22Rv1 (cell line): ENCODE data around the gene CST6.
A peak's percentile ranks its signal among the peaks of the same experiment; 100 is the strongest.

Experiments
- H3K27ac ChIP-seq: fragments of 450-650 bp; 2 replicates; pipeline ENCODE4 v1.5.1; 2017
- ZFX ChIP-seq: fragments of 450-650 bp; IDR thresholded peaks from 2 replicates; pipeline ENCODE4 v1.6.1; 2017; ENCODE audit warnings: antibody characterized with exemption, borderline replicate concordance
- TF ChIP-seq, protein P1 (sequence below): fragments of 450-650 bp; IDR thresholded peaks from 2 replicates; pipeline ENCODE4 v1.5.1; 2017; ENCODE audit warnings: mild to moderate bottlenecking

CST6 gene, protein sequence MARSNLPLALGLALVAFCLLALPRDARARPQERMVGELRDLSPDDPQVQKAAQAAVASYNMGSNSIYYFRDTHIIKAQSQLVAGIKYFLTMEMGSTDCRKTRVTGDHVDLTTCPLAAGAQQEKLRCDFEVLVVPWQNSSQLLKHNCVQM

DNA sequence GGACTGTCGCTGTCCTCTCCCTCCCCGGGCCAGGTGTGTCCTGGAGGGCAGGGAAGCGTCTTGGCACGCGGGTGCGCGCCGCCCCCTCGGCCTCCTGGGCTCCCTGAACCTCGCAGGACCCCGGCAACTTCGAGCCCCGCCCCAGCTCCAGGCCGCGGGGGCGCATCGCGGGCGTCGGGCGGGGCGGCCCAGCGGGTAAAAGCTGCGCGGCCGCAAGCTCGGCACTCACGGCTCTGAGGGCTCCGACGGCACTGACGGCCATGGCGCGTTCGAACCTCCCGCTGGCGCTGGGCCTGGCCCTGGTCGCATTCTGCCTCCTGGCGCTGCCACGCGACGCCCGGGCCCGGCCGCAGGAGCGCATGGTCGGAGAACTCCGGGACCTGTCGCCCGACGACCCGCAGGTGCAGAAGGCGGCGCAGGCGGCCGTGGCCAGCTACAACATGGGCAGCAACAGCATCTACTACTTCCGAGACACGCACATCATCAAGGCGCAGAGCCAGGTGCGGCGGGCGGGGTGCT, at the start of gene CST6:
TSS of gene CST6 (plus strand) at position 224 of the 519 bp plus-strand sequence. CDS start at position 261, 37 bp downstream.
- H3K27ac ChIP-seq, result no peak within 1 kb of the TSS
- TF ChIP-seq ZFX, result no peak
- TF ChIP-seq, protein P1, sequence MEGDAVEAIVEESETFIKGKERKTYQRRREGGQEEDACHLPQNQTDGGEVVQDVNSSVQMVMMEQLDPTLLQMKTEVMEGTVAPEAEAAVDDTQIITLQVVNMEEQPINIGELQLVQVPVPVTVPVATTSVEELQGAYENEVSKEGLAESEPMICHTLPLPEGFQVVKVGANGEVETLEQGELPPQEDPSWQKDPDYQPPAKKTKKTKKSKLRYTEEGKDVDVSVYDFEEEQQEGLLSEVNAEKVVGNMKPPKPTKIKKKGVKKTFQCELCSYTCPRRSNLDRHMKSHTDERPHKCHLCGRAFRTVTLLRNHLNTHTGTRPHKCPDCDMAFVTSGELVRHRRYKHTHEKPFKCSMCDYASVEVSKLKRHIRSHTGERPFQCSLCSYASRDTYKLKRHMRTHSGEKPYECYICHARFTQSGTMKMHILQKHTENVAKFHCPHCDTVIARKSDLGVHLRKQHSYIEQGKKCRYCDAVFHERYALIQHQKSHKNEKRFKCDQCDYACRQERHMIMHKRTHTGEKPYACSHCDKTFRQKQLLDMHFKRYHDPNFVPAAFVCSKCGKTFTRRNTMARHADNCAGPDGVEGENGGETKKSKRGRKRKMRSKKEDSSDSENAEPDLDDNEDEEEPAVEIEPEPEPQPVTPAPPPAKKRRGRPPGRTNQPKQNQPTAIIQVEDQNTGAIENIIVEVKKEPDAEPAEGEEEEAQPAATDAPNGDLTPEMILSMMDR, result no peak

DNA sequence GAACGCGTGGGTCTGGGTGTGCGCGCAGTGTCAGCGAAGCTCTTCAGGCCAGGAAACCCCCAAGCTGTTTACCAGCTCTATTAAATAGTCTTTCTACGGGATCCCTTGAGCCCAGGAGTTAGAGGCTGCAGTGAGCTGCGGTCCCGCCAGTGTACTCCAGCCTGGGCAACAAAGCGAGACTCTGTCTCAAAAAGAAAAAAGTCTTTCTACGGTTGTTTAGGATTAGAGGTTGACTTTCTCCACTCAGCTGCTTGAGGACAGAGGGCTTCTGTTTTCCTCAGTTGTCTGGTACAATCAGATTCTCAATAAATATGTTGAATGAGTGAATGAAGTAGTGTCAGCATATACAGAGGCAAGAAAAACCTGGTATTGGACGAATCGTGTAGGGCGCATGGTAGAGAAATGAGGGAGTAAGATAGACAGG, 49.7 kb upstream of the CST6 start:
- H3K27ac ChIP-seq, result peak overlapping the region; percentile 85
- no peak for TF ChIP-seq ZFX
- TF ChIP-seq, protein P1, result no peak

DNA sequence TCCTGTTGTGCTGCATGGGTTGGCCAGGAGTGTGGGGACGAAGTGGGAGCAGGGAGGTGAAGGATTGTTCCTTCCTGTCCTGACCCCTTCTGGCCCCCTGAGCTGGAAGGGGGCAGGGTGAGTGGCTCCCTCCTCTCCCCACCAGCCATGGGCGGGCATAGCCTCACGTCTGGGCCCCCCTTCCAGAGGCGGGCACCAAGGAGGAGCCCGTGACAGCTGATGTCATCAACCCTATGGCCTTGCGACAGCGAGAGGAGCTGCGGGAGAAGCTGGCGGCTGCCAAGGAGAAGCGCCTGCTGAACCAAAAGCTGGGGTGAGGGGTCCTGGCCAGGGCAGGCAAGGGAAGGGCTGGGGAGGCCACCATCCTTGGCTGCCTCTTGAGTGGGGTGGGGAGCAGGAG, 46.9 kb upstream of the CST6 start:
- TF ChIP-seq ZFX, result no peak
- TF ChIP-seq, protein P1, result no peak

DNA sequence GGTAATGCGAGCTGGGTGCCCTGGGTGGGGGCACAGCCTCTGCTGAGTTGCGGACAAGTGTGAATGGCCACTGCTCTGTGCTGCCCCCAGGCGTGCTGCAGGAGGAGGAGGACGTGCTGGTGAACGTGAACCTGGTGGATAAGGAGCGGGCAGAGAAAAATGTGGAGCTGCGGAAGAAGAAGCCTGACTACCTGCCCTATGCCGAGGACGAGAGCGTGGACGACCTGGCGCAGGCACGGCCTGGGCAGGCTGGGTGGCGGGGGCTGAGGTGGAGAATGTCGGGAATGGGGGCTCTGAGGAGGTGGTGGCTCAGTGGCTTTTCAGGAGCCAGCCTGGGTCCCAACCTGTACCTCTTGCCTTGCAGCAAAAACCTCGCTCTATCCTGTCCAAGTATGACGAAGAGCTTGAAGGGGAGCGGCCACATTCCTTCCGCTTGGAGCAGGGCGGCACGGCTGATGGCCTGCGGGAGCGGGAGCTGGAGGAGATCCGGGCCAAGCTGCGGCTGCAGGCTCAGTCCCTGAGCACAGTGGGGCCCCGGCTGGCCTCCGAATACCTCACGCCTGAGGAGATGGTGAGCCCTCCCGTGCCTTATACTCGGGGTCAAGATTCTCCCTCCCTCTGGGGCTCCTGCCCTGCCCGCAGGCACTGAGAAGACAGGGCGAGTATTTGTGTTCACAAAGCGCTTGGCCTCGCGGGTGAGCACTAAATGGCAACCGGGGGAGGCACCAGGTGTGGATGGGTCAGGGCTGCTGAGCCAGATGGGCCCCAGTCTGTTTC, 45.6 kb upstream of the CST6 start:
- no peak overlapping the region for H3K27ac ChIP-seq
- TF ChIP-seq, protein P1, result no peak

More for the DNA sequence above, 46.9 kb upstream of the CST6 start:
- H3K27ac ChIP-seq, result no peak overlapping the region

DNA sequence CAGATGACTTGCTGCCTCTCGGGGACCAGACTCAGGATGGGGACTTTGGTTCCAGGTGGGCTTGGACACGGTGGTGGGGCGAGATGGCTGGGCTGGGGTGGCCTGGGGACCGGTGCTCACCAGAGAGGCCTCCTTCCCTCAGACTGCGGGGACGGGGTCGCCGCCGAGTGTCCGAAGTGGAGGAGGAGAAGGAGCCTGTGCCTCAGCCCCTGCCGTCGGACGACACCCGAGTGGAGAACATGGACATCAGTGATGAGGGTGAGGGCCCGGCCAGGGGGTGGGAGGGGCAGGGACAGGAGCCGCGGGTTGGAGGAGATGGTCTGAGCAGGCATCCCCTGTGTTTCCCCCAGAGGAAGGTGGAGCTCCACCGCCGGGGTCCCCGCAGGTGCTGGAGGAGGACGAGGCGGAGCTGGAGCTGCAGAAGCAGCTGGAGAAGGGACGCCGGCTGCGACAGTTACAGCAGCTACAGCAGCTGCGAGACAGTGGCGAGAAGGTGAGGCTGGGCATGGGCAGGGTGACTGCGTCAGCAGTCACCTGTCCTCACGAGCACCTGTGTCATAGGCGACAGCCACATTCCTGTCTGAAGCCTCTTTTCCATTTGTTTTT, 44.4 kb upstream of the CST6 start:
- no peak for TF ChIP-seq ZFX
- TF ChIP-seq, protein P1, result no peak
- H3K27ac ChIP-seq, result no peak overlapping the region

DNA sequence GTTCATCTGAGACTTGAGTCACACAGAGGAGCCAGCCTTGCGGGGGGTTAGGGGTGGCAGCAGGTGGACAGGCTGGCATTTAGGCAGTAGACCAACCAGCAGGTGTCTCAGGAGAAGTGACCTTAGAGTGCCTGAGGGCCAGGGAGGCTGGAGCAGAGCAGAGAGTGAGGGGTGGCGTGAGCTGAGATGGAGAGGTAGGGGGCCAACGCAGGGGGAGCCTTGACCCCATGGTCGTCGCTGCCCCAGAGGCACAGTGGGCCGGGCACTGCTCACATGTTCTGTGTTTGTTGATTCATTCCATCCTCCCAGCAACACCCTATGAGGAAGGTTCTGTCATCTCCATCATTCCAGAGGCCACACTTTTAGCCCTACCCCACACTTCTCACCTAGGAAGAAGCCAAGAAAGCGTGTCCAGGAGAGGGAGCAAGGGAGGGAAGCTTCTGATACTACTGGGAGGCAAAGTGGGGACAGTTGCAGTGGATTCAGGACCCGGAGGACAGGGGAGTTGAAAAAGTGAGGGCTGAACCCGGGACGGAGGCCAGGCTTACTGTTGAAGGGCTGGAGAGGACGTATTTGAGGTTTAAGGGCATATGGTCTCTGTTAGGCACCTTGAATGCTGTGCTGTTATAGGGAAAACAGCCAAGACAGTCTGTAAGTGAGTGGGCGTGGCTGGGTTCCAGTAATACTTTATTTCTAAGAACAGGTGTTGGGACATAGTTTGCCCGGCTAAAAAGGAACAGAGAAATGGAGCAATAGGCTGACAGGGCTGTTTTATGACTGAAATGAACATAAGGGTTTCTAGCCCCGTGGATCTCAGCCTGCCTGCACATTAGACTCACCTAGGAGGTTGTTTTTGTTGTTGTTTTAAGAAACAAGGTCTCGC, 43.0 kb upstream of the CST6 start:
- H3K27ac ChIP-seq, result no peak overlapping the region

More for the DNA sequence above, 43.0 kb upstream of the CST6 start:
- no peak for TF ChIP-seq ZFX
- TF ChIP-seq, protein P1, result no peak
